GM10266 (cell line): Measurements from ENCODE around the gene UPB1.

ENCODE experiments used
- DNase-seq: peaks from one replicate; pipeline ENCODE4 v3.0.0; 2012; ENCODE audit errors: extremely low spot score
- TF ChIP-seq, protein P1 (sequence below): IDR thresholded peaks from 2 replicates; pipeline ENCODE4 v1.5.1; 2012; ENCODE audit warnings: mild to moderate bottlenecking, low read depth; ENCODE audit not compliant: control insufficient read depth, insufficient read depth; ENCODE audit errors: missing control alignments

UPB1 gene

GRCh38 chr22:24499706-24500276, 4.7 kb downstream of the UPB1 start:
- TF ChIP-seq, protein P1, sequence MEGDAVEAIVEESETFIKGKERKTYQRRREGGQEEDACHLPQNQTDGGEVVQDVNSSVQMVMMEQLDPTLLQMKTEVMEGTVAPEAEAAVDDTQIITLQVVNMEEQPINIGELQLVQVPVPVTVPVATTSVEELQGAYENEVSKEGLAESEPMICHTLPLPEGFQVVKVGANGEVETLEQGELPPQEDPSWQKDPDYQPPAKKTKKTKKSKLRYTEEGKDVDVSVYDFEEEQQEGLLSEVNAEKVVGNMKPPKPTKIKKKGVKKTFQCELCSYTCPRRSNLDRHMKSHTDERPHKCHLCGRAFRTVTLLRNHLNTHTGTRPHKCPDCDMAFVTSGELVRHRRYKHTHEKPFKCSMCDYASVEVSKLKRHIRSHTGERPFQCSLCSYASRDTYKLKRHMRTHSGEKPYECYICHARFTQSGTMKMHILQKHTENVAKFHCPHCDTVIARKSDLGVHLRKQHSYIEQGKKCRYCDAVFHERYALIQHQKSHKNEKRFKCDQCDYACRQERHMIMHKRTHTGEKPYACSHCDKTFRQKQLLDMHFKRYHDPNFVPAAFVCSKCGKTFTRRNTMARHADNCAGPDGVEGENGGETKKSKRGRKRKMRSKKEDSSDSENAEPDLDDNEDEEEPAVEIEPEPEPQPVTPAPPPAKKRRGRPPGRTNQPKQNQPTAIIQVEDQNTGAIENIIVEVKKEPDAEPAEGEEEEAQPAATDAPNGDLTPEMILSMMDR = no peak
- no peak for DNase-seq

DNA sequence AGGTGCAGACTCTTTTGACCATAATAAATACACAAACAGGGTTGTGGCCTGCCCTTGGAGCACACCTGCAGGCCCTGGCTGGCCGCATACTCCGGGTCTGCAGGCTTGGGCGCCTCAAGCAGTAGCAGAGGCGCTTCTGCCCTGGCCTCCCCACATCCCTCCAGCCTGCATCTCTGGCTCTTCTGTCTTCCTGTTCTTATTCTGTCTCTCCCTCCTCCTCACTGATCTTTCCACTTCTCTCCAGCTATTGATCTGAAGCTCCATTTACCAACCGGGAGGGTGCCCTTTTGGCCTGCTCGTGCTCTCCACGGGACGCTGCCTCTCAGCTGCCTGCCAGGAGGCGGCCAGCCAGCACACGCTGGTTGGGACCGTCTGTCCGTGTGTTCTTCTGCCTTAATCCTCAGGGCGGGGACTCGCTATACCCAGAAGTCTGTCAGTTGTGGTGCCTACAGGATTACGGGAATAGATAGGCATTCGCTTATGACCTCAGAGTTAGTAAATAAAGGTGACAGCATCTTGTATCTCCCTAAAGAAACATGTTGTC, 5.2 kb downstream of the UPB1 start:
- DNase-seq = no peak
- TF ChIP-seq, protein P1 = no peak

DNA sequence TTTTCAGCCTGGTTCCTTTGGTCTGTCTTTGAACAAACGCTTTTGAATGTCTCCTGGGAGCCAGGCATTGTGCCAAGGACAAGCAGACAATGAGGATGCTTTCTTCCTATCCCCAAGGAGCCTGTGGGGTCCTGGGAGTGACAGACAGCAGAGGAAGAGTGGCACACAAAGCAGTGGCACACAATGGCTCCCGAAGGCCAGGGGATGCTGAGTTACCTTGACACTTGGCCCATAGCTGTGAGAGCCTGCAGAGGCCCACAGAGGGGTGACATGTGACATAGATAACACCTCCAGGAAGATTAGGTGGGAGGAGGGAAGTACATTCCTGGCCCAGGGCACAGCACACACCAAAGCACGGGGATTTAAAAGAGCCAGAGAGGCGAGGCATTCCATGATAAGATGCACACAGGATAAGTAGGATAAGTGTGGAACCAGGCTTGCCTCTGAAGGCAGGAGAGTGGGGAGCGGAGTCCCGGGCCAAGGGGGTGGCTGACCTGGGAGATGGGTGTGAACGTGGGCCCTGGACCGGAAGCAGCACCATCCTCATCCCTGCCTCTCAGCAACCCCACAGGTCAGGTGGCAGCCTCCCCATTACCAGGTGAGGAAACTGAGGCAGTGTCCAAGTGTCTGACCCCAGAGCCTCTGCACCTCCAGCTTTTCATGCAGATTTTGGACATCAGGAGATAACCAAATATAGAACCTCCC, 6.3 kb downstream of the UPB1 start:
- no peak for DNase-seq
- TF ChIP-seq, protein P1 = no peak

DNA sequence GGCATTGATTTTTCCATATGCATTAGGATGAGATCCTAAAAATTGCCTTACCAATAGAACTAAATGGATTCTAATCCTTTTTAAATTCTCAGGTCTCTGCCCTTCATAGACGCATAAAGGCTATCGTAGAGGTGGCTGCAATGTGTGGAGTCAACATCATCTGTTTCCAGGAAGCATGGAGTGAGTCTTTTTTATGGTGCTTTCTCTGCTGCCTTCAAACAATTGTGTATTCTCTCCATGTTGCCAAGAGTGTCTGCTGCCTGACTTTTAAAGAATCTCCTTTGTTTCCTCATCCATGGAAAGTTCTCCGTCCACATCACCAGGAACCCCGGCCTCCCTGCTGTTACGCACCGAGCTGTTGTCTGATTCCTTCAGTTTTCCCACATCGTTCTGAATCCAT, 6.9 kb downstream of the UPB1 start:
- TF ChIP-seq, protein P1 = no peak

DNA sequence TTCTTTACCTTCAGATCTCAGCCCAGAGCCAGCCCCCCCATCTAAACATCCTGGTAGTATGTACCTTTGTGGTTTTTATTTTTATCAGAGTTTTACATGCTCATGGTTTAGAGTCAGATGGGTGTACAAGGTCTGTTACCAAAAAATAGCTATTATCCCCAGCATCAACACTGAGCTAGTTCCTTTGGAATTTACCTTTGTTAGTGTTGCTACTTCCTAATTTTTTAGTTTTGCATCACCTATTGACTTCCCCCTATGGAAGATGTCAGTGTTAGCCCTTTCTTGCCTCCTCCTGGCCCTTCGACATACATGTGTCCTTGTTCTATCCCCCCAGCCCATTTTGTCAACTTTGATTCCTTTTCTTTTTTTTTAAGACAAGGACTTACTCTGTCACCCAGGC, 7.4 kb downstream of the UPB1 start:
- TF ChIP-seq, protein P1 = no peak
- DNase-seq = no peak

More for the DNA sequence above, 6.9 kb downstream of the UPB1 start:
- no peak for DNase-seq

GRCh38 chr22:24503137-24503842, 8.2 kb downstream of the UPB1 start:
- DNase-seq = peak; percentile 87
- TF ChIP-seq, protein P1 = peak; percentile 77
